ENCODE data around the gene SYPL2.
"Not testable (repeated sequence)": the region's sequence is repeated elsewhere in the genome, so short reads cannot be mapped to it uniquely, and the experiment has no call there.

- TF ChIP-seq EZH2, EZH2phosphoT487 (IDR thresholded peaks at IDR 0.05): not testable (repeated sequence)
- TF ChIP-seq, protein P1, sequence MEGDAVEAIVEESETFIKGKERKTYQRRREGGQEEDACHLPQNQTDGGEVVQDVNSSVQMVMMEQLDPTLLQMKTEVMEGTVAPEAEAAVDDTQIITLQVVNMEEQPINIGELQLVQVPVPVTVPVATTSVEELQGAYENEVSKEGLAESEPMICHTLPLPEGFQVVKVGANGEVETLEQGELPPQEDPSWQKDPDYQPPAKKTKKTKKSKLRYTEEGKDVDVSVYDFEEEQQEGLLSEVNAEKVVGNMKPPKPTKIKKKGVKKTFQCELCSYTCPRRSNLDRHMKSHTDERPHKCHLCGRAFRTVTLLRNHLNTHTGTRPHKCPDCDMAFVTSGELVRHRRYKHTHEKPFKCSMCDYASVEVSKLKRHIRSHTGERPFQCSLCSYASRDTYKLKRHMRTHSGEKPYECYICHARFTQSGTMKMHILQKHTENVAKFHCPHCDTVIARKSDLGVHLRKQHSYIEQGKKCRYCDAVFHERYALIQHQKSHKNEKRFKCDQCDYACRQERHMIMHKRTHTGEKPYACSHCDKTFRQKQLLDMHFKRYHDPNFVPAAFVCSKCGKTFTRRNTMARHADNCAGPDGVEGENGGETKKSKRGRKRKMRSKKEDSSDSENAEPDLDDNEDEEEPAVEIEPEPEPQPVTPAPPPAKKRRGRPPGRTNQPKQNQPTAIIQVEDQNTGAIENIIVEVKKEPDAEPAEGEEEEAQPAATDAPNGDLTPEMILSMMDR (IDR thresholded peaks at IDR 0.05) = not testable (repeated sequence)
Observed at GRCh38 chr1:109473284-109474057, 7.1 kb downstream of the SYPL2 start.

Measured in neural progenitor cell (in vitro differentiated cells).